HUES48 (cell line): ENCODE data around the gene RBP2.
"Not testable (repeated sequence)": the region's sequence is repeated elsewhere in the genome, so short reads cannot be mapped to it uniquely, and the experiment has no call there.

Experiments
- H3K27ac ChIP-seq: one replicate; pipeline ENCODE4 v1.7.0; 2013; ENCODE audit warnings: low read depth, low read length, inconsistent platforms
- H3K27me3 ChIP-seq: 2 replicates; pipeline ENCODE4 v1.6.1; 2013; ENCODE audit warnings: mild to moderate bottlenecking, low read length; ENCODE audit not compliant: control insufficient read depth, insufficient read depth
- H3K36me3 ChIP-seq: 2 replicates; pipeline ENCODE4 v1.6.1; 2013; ENCODE audit warnings: low read length; ENCODE audit not compliant: control insufficient read depth, insufficient read depth
- H3K4me1 ChIP-seq: 2 replicates; pipeline ENCODE4 v1.6.1; 2013; ENCODE audit warnings: mild to moderate bottlenecking, low read length; ENCODE audit not compliant: control insufficient read depth, insufficient read depth
- H3K4me3 ChIP-seq: 2 replicates; pipeline ENCODE4 v1.5.1; 2013; ENCODE audit warnings: mild to moderate bottlenecking, low read depth, low read length
- H3K9ac ChIP-seq: 2 replicates; pipeline ENCODE4 v1.6.1; 2013; ENCODE audit warnings: mild to moderate bottlenecking, low read depth, low read length, moderate library complexity
- H3K9me3 ChIP-seq: 2 replicates; pipeline ENCODE4 v1.6.1; 2013; ENCODE audit warnings: low read length; ENCODE audit not compliant: control insufficient read depth, insufficient read depth

RBP2 gene

DNA sequence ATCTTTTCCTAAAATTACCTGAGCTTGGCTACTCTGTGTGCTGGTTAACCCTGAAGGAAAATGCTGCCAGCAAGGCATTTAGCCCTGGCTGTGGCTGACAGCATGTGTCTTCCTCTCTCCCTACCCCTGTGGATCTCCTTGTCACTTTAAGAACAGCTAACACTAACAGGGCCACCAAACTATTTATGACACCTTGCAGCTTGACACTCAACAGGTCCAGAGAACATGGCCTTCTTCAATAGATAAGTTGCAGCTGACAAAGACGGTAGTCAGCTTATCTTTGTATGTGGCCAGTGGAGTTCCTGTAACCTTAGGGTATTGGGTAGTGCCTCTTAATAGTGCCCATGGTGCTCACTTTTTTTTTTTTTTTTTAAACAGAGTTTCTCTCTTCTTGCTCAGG is 54.9 kb downstream of the RBP2 start:
- Histone ChIP-seq H3K27me3 (no peaks in the 10 kb centered on the region), H3K9ac (no peak overlapping the region), H3K27ac (no peak overlapping the region), H3K4me1 (no peaks in the 10 kb centered on the region), H3K4me3 (no peak overlapping the region), H3K36me3 (no peaks in the 10 kb centered on the region), H3K9me3 (no peaks in the 10 kb centered on the region)

DNA sequence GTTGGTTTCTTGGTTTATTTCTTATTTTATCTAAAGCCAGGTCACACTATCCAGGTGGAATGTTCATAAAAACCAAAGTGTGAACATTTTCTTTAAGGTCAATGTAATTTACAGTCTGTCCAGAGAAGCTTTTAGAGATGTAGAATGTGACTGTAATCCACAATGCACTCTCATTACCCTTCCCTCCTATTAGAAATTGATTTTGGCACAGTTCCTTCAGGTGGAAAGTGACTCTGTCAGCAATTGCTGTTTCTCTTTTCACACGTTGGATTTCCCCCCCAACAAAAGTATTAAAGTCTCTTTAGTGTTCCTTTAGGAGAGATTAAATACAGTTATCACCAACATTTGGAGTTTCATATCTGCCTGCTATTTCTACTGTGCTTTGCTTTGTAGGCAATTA is 55.3 kb downstream of the RBP2 start:
- Histone ChIP-seq H3K27ac (no peak overlapping the region), H3K27me3 (no peaks in the 10 kb centered on the region), H3K36me3 (no peaks in the 10 kb centered on the region), H3K4me1 (no peaks in the 10 kb centered on the region), H3K9me3 (no peaks in the 10 kb centered on the region), H3K4me3 (no peak overlapping the region), H3K9ac (no peak overlapping the region)

DNA sequence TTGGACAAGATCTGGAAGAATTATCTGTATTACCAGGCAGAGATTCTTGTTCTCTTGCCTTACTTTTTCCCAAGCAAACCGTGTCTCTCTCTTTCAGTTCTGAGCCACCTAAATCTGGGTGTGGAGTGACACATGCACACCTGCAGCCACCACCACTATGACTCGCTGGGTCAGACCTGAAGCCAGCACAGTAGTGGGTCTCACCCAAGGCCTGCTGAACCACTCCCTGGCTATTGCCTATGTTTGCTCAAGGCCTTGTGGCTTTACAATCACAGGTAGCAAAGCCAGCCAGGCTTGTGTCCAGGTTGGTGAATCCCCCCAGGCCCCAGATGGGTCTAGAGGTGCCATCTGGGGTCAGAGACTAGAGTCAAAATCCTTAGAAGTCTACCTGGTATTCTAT is 58.2 kb downstream of the RBP2 start:
- H3K27me3 ChIP-seq: no peaks in the 10 kb centered on the region
- H3K9me3 ChIP-seq: no peaks in the 10 kb centered on the region
- no peaks in the 10 kb centered on the region for H3K36me3 ChIP-seq
- H3K4me3 ChIP-seq: no peak overlapping the region
- H3K4me1 ChIP-seq: no peaks in the 10 kb centered on the region
- no peak overlapping the region for H3K27ac ChIP-seq
- H3K9ac ChIP-seq: no peak overlapping the region

DNA sequence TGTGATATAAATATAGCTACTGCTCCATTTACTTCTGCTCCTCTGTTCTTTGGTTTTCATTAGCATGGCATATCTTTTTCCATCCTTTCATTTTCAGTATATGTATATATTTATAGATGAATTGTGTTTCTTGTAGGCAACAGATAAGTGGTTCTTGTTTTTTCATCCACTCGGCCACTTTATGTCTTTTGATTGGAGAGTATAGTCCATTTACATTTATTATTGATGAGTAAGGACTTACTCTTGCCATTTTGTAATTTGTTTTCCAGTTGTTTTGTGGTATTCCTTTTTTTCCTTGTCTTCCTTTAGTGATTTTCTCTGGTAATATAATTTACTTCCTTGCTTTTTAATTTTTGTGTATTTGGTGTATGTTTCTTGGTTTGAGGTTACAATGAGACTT is 60.0 kb downstream of the RBP2 start:
- no peak overlapping the region for H3K4me3 ChIP-seq

DNA sequence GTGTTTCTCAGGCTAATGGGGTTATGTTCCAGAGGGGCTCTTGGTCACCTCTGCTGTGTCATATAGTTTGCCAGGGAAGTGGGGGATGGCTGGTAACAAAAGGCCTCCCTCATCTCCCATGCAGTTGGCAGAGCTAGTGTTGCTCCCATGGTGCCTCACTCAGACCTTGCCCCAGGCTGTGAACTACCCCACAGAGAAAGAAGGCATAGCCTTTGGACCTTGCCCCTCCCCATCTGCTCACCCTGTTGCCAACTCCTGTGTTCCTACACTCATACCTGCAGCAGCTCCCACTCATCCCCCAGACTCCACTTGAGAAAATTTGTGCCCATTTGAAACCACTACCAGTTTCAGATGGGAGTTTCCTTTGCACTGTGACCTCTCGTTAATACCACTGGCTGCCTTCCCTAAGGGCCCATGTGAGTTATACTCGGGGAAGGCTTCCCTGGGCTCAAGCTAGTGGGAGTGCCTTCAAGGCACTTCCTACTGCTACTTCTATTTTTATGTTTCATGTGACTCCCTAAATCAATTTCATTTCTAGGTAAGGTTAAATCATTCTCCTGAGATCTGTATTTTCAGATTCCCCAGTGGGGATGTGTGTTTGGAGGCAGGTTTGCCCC is 61.6 kb downstream of the RBP2 start:
- H3K4me1 ChIP-seq: no peaks in the 10 kb centered on the region
- no peaks in the 10 kb centered on the region; the same call in 1 of the 2 replicates for H3K9me3 ChIP-seq
- H3K27ac ChIP-seq: no peak overlapping the region
- H3K4me3 ChIP-seq: no peak overlapping the region
- H3K27me3 ChIP-seq: no peaks in the 10 kb centered on the region
- no peak overlapping the region for H3K9ac ChIP-seq
- no peaks in the 10 kb centered on the region for H3K36me3 ChIP-seq

More for the DNA sequence above, 60.0 kb downstream of the RBP2 start:
- no peaks in the 10 kb centered on the region for H3K4me1 ChIP-seq
- no peak overlapping the region for H3K27ac ChIP-seq
- no peaks in the 10 kb centered on the region for H3K36me3 ChIP-seq
- H3K27me3 ChIP-seq: no peaks in the 10 kb centered on the region
- H3K9ac ChIP-seq: no peak overlapping the region
- no peaks in the 10 kb centered on the region; the same call in 1 of the 2 replicates for H3K9me3 ChIP-seq

DNA sequence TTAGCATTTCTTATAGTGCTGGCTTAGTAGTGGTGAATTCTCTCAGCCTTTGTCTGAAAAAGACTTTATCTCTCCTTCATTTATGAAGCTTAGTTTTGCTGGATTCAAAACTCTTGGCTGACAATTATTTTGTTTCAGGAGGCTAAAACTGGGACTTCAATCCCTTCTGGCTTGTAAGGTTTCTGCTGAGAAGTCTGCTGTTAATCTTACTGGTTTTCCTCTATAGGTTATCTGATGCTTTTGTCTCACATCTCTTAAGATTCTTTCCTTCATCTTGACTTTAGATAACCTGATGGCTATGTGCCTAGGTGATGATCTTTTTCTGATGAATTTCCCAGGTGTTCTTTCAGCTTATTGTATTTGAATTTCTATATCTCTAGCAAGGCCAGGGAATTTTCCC is 63.4 kb downstream of the RBP2 start:
- H3K27ac ChIP-seq, H3K4me1 ChIP-seq, H3K4me3 ChIP-seq, H3K9ac ChIP-seq, H3K27me3 ChIP-seq, H3K36me3 ChIP-seq, H3K9me3 ChIP-seq: not testable (repeated sequence)
